Neural cell (in vitro differentiated cells): ENCODE results near the gene RAB44. TPM values are rescaled to one million over a fixed set of nuclear protein-coding genes. Genes with fewer than 3 reads are reported as not detected.

Experiments
- H2AFZ ChIP-seq: fragments of 200-600, 300-800 bp; sonication (generic), shearing (Covaris generic); 2 replicates; pipeline ENCODE4 v1.6.0; 2014; ENCODE audit warnings: low read depth, mild to moderate bottlenecking, antibody characterized with exemption, low read length, moderate library complexity
- H3F3A ChIP-seq: fragments of 200-600 bp; shearing (Covaris generic); 2 replicates; pipeline ENCODE4 v1.6.1; 2016; ENCODE audit warnings: mild to moderate bottlenecking, moderate library complexity, mixed read lengths, antibody characterized with exemption, low read length; ENCODE audit not compliant: insufficient read depth, poor library complexity, severe bottlenecking
- H3K27ac ChIP-seq: fragments of 200-600, 300-800 bp; sonication (generic), shearing (Covaris generic); 2 replicates; pipeline ENCODE4 v1.5.1; 2014; ENCODE audit warnings: mild to moderate bottlenecking, low read length, moderate library complexity
- H3K27me3 ChIP-seq: fragments of 300-800, 200-600 bp; sonication (generic), shearing (Covaris generic); 2 replicates; pipeline ENCODE4 v1.6.0; 2014; ENCODE audit warnings: mild to moderate bottlenecking, low read depth, low read length, moderate library complexity; ENCODE audit not compliant: insufficient read depth
- H3K36me3 ChIP-seq: fragments of 300-800, 200-600 bp; sonication (generic), shearing (Covaris generic); 2 replicates; pipeline ENCODE4 v1.5.1; 2014; ENCODE audit warnings: mild to moderate bottlenecking, antibody characterized with exemption, low read length, moderate library complexity; ENCODE audit not compliant: insufficient read depth
- H3K4me2 ChIP-seq: fragments of 300-800, 200-600 bp; sonication (generic), shearing (Covaris generic); 2 replicates; pipeline ENCODE4 v1.6.0; 2014; ENCODE audit warnings: mild to moderate bottlenecking, low read length
- H3K4me3 ChIP-seq: fragments of 300-800, 200-600 bp; sonication (generic), shearing (Covaris generic); 2 replicates; pipeline ENCODE4 v1.5.1; 2014; ENCODE audit warnings: mild to moderate bottlenecking, low read length, moderate library complexity
- H3K79me2 ChIP-seq: fragments of 200-600 bp; shearing (Covaris generic); replicated peaks from 2 replicates; pipeline ENCODE4 v1.6.0; 2014; ENCODE audit warnings: mild to moderate bottlenecking, low read length, moderate library complexity; ENCODE audit not compliant: insufficient read depth
- H3K9ac ChIP-seq: fragments of 300-800, 200-600 bp; sonication (generic), shearing (Covaris generic); 2 replicates; pipeline ENCODE4 v1.6.1; 2016; ENCODE audit warnings: mild to moderate bottlenecking, low read length, mixed read lengths
- H3K9me2 ChIP-seq: fragments of 200-600 bp; shearing (Covaris generic); 2 replicates; pipeline ENCODE4 v1.6.1; 2016; ENCODE audit warnings: mild to moderate bottlenecking, low read length, mixed read lengths; ENCODE audit not compliant: insufficient read depth
- H3K9me3 ChIP-seq: fragments of 200-600, 300-800 bp; sonication (generic), shearing (Covaris generic); 2 replicates; pipeline ENCODE4 v1.6.1; 2016; ENCODE audit warnings: mild to moderate bottlenecking, mixed run types, low read length, moderate library complexity, mixed read lengths
- H4K20me1 ChIP-seq: fragments of 200-600 bp; shearing (Covaris generic); 2 replicates; pipeline ENCODE4 v1.6.1; 2016; ENCODE audit warnings: mild to moderate bottlenecking, mixed run types; ENCODE audit not compliant: insufficient read depth
- CTCF ChIP-seq: fragments of 450-650 bp; IDR thresholded peaks from 2 replicates; pipeline ENCODE4 v1.5.1; 2014; ENCODE audit warnings: antibody characterized with exemption, mild to moderate bottlenecking, moderate library complexity; ENCODE audit not compliant: poor library complexity, severe bottlenecking
- EP300 ChIP-seq: fragments of 450-650 bp; conservative IDR thresholded peaks from 2 replicates; pipeline ENCODE4 v1.6.1; 2014; ENCODE audit warnings: antibody characterized with exemption, mild to moderate bottlenecking, moderate library complexity; ENCODE audit not compliant: poor library complexity, severe bottlenecking
- EZH2 ChIP-seq: fragments of 200-600, 300-800 bp; shearing (Covaris generic), sonication (generic); IDR thresholded peaks from 2 replicates; pipeline ENCODE4 v1.6.1; 2014; ENCODE audit warnings: antibody characterized with exemption, low read length, borderline replicate concordance, mild to moderate bottlenecking; ENCODE audit not compliant: insufficient read depth, poor library complexity, severe bottlenecking
- MXI1 ChIP-seq: fragments of 450-650 bp; conservative IDR thresholded peaks from 2 replicates; pipeline ENCODE4 v1.6.1; 2014; ENCODE audit warnings: antibody characterized with exemption, mild to moderate bottlenecking; ENCODE audit not compliant: poor library complexity, severe bottlenecking
- POLR2AphosphoS5 ChIP-seq: IDR thresholded peaks from 2 replicates; pipeline ENCODE4 v1.6.1; 2012
- RAD21 ChIP-seq: fragments of 450-650 bp; conservative IDR thresholded peaks from 2 replicates; pipeline ENCODE4 v1.6.1; 2014; ENCODE audit warnings: antibody characterized with exemption, mild to moderate bottlenecking, moderate library complexity
- REST ChIP-seq: IDR thresholded peaks from 2 replicates; pipeline ENCODE4 v1.6.1; 2012; ENCODE audit warnings: borderline replicate concordance
- SMC3 ChIP-seq: fragments of 450-650 bp; conservative IDR thresholded peaks from 2 replicates; pipeline ENCODE4 v1.6.1; 2014; ENCODE audit warnings: antibody characterized with exemption, mild to moderate bottlenecking, moderate library complexity; ENCODE audit not compliant: poor library complexity
- TAF1 ChIP-seq: IDR thresholded peaks from 2 replicates; pipeline ENCODE4 v1.6.1; 2012; ENCODE audit warnings: low read depth
- polyA plus RNA-seq: library from polyadenylated mRNA; depleted of rRNA; stranded (reverse); fragments of >200 nt; gene quantifications from 2 replicates; pipeline ENCODE4 v1.2.3, GENCODE V29; 2014

The RAB44 gene
- polyA plus RNA-seq, 1 donor from 2014 or later: not detected

GRCh38 chr6:36649701-36650484, 47.7 kb upstream of the RAB44 start:
- H3K79me2 ChIP-seq: no peaks in the 10 kb centered on the region
- H3K4me2 ChIP-seq: no peak overlapping the region
- H3K27ac ChIP-seq: no peak overlapping the region
- no peaks in the 10 kb centered on the region for H4K20me1 ChIP-seq
- H3K9me3 ChIP-seq: no peaks in the 10 kb centered on the region
- no peak overlapping the region for H3K4me3 ChIP-seq
- no peak overlapping the region for H3K9ac ChIP-seq
- H3F3A ChIP-seq: no peaks in the 10 kb centered on the region
- H2AFZ ChIP-seq: no peak overlapping the region
- TF ChIP-seq POLR2AphosphoS5 (no peak), SMC3 (no peak), RAD21 (no peak), EP300 (no peak), EZH2 (no peak), CTCF (no peak), TAF1 (no peak), REST (no peak), MXI1 (no peak)
- no peaks in the 10 kb centered on the region for H3K36me3 ChIP-seq
- H3K9me2 ChIP-seq: no peaks in the 10 kb centered on the region
- H3K27me3 ChIP-seq: no peaks in the 10 kb centered on the region

GRCh38 chr6:36650848-36651478, 46.7 kb upstream of the RAB44 start:
- Histone ChIP-seq H3K4me3 (no peak overlapping the region), H2AFZ (no peak overlapping the region), H3F3A (no peaks in the 10 kb centered on the region), H4K20me1 (no peaks in the 10 kb centered on the region), H3K79me2 (no peaks in the 10 kb centered on the region), H3K9me3 (no peaks in the 10 kb centered on the region), H3K27ac (no peak overlapping the region), H3K9ac (no peak overlapping the region), H3K36me3 (no peaks in the 10 kb centered on the region), H3K4me2 (no peak overlapping the region), H3K9me2 (no peaks in the 10 kb centered on the region), H3K27me3 (no peaks in the 10 kb centered on the region)
- TF ChIP-seq TAF1 (no peak), MXI1 (no peak), POLR2AphosphoS5 (no peak), EP300 (no peak), REST (no peak), SMC3 (no peak), EZH2 (no peak), CTCF (no peak), RAD21 (no peak)
